NCI-H2107 treated with DMSO at 0.1 percent for 48 hours (cell line): ENCODE data around the gene IGLON5.

ENCODE experiments used
- DNase-seq: peaks from one replicate; lab custom pipeline; 2025; ENCODE audit not compliant: unreplicated experiment; lab: John Stamatoyannopoulos, UW

Gene IGLON5

GRCh38 chr19:51338563-51339312 lies 27.3 kb downstream of the IGLON5 start:
- peak; percentile 35 for DNase-seq

GRCh38 chr19:51339313-51339686 lies 27.9 kb downstream of the IGLON5 start:
- DNase-seq, result no peak

- DNase-seq, result peak; percentile 8
These were observed 28.5 kb downstream of the IGLON5 start for GRCh38 chr19:51339687-51340656.

- DNase-seq, result no peak
These were observed 29.6 kb downstream of the IGLON5 start for GRCh38 chr19:51341066-51341465.

GRCh38 chr19:51341976-51342580 lies 30.6 kb downstream of the IGLON5 start, which contains the start of gene VSIG10L:
VSIG10L (minus strand) TSS chr19:51342139; CDS start chr19:51342124, 15 bp downstream.
- no peak for DNase-seq

GRCh38 chr19:51342631-51343569 lies 31.5 kb downstream of the IGLON5 start:
- DNase-seq, result no peak

GRCh38 chr19:51345076-51345620 lies 33.7 kb downstream of the IGLON5 start:
- DNase-seq, result no peak

- DNase-seq, result no peak
These were observed 35.3 kb downstream of the IGLON5 start for GRCh38 chr19:51346742-51347141.

- no peak for DNase-seq
These were observed 35.9 kb downstream of the IGLON5 start for GRCh38 chr19:51347209-51347928.

- DNase-seq, result no peak
These were observed 40.0 kb downstream of the IGLON5 start for GRCh38 chr19:51351266-51351990.

- no peak for DNase-seq
These were observed 41.4 kb downstream of the IGLON5 start for GRCh38 chr19:51352783-51353360.

- no peak for DNase-seq
These were observed 42.8 kb downstream of the IGLON5 start for GRCh38 chr19:51354103-51354741.

- no peak for DNase-seq
These were observed 43.3 kb downstream of the IGLON5 start for GRCh38 chr19:51354742-51355148.

GRCh38 chr19:51356159-51356801 lies 44.8 kb downstream of the IGLON5 start:
- DNase-seq, result no peak

- DNase-seq, result no peak
These were observed 46.5 kb downstream of the IGLON5 start for GRCh38 chr19:51357952-51358351.

GRCh38 chr19:51359294-51359693 lies 47.9 kb downstream of the IGLON5 start:
- DNase-seq, result no peak

- no peak for DNase-seq
These were observed 49.8 kb downstream of the IGLON5 start for GRCh38 chr19:51361239-51361638.
